ENCODE results near the gene COLGALT1.

The COLGALT1 gene

DNA sequence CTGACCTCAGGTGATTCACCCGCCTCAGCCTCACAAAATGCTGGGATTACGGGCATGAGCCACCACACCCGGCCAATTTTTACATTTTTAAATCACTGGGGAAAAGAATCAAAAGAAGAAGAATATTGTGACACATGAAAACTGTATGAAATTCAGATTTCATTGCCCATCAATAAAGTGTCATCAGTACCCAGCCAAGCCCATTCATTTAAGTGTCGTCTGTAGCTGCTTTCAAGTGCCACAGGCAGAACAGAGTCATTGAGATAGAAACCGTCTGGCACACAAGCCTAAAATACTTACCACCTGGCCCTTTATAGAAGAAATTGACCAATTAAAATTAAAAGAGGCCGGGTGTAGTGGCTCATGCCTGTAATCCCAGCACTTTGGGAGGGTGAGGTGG is 15.3 kb downstream of the COLGALT1 start:
- Histone ChIP-seq H3K4me1 (ENCODE audit: control insufficient read depth in 2 of 2, insufficient read depth in 2 of 2, low read length in 2 of 2) (no peaks in the 10 kb centered on the region), H3K27ac (ENCODE audit: low read depth in 2 of 2, low read length in 2 of 2) (no peak overlapping the region), H3K36me3 (ENCODE audit: control insufficient read depth in 2 of 2, insufficient read depth in 2 of 2, low read length in 2 of 2) (peaks cover 25 to 39% of the 10 kb centered on the region in 2 donors), H3K9ac (ENCODE audit: low read depth in 1 of 2, low read length in 2 of 2) (no peak overlapping the region), H3K9me3 (ENCODE audit: control insufficient read depth in 2 of 2, low read length in 2 of 2) (no peaks in the 10 kb centered on the region), H3K4me3 (ENCODE audit: low read length in 2 of 2) (no peak overlapping the region), H3K27me3 (ENCODE audit: control insufficient read depth in 2 of 2, insufficient read depth in 2 of 2, low read length in 2 of 2) (no peaks in the 10 kb centered on the region)

DNA sequence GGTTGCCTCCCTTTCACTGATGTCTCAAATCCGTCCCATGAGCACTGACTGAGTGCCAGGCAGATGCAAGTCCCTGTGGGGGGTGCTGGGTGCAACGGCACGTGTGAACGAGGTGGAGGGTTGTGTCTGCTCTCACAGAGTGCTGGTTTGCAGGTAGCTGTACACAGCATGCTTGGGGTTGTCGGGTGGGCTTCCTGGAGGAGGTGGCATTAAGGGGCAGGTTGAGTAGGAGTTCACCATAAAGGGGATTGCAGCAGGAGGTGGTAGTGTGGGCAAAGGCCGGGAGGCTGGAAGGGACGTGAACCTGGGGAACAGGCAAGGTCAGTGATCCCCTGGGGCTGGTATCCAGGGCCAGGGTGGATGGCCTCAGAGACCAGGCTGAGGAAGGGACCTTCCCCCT is 17.2 kb downstream of the COLGALT1 start:
- Histone ChIP-seq H3K27ac (ENCODE audit: low read depth in 2 of 2, low read length in 2 of 2) (no peak overlapping the region), H3K36me3 (ENCODE audit: control insufficient read depth in 2 of 2, insufficient read depth in 2 of 2, low read length in 2 of 2) (peaks cover 20 to 34% of the 10 kb centered on the region in 2 donors), H3K4me3 (ENCODE audit: low read length in 2 of 2) (no peak overlapping the region), H3K9ac (ENCODE audit: low read depth in 1 of 2, low read length in 2 of 2) (no peak overlapping the region), H3K9me3 (ENCODE audit: control insufficient read depth in 2 of 2, low read length in 2 of 2) (no peaks in the 10 kb centered on the region), H3K4me1 (ENCODE audit: control insufficient read depth in 2 of 2, insufficient read depth in 2 of 2, low read length in 2 of 2) (no peaks in the 10 kb centered on the region), H3K27me3 (ENCODE audit: control insufficient read depth in 2 of 2, insufficient read depth in 2 of 2, low read length in 2 of 2) (no peaks in the 10 kb centered on the region)

DNA sequence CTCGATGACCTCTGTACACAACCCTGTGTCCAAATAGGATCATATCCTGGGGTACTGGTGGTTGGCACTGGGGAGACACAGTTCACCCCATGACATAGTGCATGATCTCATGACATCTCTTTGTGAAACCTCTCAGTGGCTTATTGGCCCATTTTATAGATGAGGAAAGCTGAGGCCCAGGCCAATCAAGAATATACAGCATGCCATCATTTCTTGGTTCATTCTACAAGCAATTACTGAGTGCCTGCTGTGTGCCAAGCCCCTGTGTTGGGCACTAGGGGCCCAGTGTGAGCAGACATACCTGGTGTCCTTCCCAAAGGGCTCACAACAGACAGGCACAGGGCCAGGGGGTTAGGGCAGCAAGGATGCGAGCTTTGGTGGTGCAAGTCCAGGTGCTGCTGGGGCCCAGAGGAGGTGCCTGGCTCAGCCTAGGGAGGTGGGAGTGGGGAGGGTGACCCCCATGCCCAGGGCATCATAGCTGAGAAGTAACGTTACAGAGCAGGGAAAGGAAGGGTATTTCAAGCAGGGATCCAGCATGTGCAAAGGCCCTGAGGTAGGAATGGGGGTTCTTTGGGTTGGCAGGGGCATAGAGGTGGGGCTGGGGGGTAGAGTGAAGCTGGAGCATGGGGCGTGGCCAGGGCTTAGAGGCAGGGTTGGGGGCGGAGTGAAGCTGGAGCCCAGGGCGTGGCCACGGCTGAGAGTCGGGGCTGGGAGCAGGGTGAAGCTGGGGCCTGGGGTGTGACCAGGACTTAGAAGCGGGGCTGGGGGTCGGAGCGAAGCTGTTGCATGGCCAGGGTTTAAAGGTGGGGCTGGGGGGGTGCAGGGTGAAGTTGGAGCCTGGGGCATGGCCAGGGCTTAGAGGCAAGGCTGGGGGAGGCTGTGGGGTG is 20.7 kb downstream of the COLGALT1 start:
- peaks cover 17 to 38% of the 10 kb centered on the region in 2 donors for H3K36me3 ChIP-seq (ENCODE audit: control insufficient read depth in 2 of 2, insufficient read depth in 2 of 2, low read length in 2 of 2)
- H3K27ac ChIP-seq (ENCODE audit: low read depth in 2 of 2, low read length in 2 of 2) = peak overlapping the region in 1 of 2 donors; percentile 16
- H3K9ac ChIP-seq (ENCODE audit: low read depth in 1 of 2, low read length in 2 of 2) = no peak overlapping the region

DNA sequence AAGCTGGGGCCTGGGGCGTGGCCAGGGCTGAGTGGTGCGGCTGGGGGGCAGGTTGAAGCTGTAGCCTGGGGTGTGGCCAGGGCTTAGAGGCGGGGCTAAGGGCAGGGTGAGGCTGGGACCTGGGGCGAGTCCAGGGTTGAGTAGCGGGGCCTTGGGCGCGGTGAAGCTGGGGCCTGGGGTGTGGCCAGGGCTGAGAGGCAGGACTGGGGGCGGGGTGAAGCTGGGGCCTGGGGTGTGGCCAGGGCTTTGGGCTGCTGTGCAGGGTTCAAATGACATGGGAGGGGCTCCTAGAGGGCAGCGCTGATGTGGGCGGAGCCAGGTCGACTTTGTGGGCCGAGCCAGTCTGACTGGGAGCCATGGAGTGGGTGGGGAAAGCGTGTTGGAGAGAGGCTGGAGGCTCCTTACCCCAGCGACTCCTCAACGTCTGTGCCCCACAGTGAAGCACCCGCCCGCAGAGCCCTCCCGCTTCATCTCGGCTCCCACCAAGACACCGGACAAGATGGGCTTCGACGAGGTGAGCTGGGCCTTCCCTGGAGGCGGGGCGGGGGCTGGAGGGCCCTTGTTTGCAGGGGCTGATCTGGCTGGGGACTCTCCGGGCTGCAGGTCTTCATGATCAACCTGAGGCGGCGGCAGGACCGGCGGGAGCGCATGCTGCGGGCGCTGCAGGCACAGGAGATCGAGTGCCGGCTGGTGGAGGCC is 21.5 kb downstream of the COLGALT1 start:
- H3K9me3 ChIP-seq (ENCODE audit: control insufficient read depth in 2 of 2, low read length in 2 of 2) = no peaks in the 10 kb centered on the region
- H3K27me3 ChIP-seq (ENCODE audit: control insufficient read depth in 2 of 2, insufficient read depth in 2 of 2, low read length in 2 of 2) = no peaks in the 10 kb centered on the region
- H3K36me3 ChIP-seq (ENCODE audit: control insufficient read depth in 2 of 2, insufficient read depth in 2 of 2, low read length in 2 of 2) = peaks cover 23 to 44% of the 10 kb centered on the region in 2 donors
- no peak overlapping the region for H3K9ac ChIP-seq (ENCODE audit: low read depth in 1 of 2, low read length in 2 of 2)
- H3K4me3 ChIP-seq (ENCODE audit: low read length in 2 of 2) = no peak overlapping the region
- H3K27ac ChIP-seq (ENCODE audit: low read depth in 2 of 2, low read length in 2 of 2) = peak overlapping the region in 1 of 2 donors; percentile 16
- H3K4me1 ChIP-seq (ENCODE audit: control insufficient read depth in 2 of 2, insufficient read depth in 2 of 2, low read length in 2 of 2) = peaks cover 5 to 7% of the 10 kb centered on the region in 2 donors

More for the DNA sequence above, 20.7 kb downstream of the COLGALT1 start:
- H3K27me3 ChIP-seq (ENCODE audit: control insufficient read depth in 2 of 2, insufficient read depth in 2 of 2, low read length in 2 of 2) = no peaks in the 10 kb centered on the region
- H3K9me3 ChIP-seq (ENCODE audit: control insufficient read depth in 2 of 2, low read length in 2 of 2) = no peaks in the 10 kb centered on the region
- H3K4me3 ChIP-seq (ENCODE audit: low read length in 2 of 2) = no peak overlapping the region
- H3K4me1 ChIP-seq (ENCODE audit: control insufficient read depth in 2 of 2, insufficient read depth in 2 of 2, low read length in 2 of 2) = peaks cover 5 to 7% of the 10 kb centered on the region in 2 donors

DNA sequence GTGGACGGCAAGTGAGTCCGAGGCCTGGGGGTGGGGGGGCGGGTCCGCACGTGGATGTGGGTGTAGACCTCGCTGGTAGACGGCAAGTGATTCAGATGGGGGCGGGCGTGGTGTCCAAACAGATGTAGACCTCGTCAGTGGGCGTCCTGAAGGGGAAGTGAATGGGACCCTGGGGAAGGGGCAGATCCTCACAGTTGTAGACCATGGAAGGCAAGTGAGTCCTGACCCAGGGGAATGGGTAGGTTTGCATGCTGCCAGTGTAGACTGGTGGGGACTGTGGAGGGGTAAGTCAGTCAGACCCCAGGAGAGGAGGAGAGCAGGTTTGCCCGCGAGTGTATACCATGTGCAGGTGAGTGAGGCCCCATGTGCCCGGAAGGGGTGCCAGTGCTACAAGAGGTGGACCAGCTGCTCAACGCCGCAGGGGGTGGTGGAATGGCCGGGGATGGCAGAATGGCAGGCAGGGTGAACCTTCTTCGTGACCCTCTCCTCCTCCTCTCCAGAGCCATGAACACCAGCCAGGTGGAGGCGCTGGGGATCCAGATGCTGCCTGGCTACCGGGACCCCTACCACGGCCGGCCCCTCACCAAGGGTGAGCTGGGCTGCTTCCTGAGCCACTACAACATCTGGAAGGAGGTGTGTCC is 22.1 kb downstream of the COLGALT1 start:
- Histone ChIP-seq H3K36me3 (ENCODE audit: control insufficient read depth in 2 of 2, insufficient read depth in 2 of 2, low read length in 2 of 2) (peaks cover 18 to 43% of the 10 kb centered on the region in 2 donors), H3K27ac (ENCODE audit: low read depth in 2 of 2, low read length in 2 of 2) (no peak overlapping the region), H3K4me3 (ENCODE audit: low read length in 2 of 2) (no peak overlapping the region), H3K9ac (ENCODE audit: low read depth in 1 of 2, low read length in 2 of 2) (no peak overlapping the region), H3K27me3 (ENCODE audit: control insufficient read depth in 2 of 2, insufficient read depth in 2 of 2, low read length in 2 of 2) (no peaks in the 10 kb centered on the region), H3K4me1 (ENCODE audit: control insufficient read depth in 2 of 2, insufficient read depth in 2 of 2, low read length in 2 of 2) (peaks cover 5 to 7% of the 10 kb centered on the region in 2 donors), H3K9me3 (ENCODE audit: control insufficient read depth in 2 of 2, low read length in 2 of 2) (no peaks in the 10 kb centered on the region)

DNA sequence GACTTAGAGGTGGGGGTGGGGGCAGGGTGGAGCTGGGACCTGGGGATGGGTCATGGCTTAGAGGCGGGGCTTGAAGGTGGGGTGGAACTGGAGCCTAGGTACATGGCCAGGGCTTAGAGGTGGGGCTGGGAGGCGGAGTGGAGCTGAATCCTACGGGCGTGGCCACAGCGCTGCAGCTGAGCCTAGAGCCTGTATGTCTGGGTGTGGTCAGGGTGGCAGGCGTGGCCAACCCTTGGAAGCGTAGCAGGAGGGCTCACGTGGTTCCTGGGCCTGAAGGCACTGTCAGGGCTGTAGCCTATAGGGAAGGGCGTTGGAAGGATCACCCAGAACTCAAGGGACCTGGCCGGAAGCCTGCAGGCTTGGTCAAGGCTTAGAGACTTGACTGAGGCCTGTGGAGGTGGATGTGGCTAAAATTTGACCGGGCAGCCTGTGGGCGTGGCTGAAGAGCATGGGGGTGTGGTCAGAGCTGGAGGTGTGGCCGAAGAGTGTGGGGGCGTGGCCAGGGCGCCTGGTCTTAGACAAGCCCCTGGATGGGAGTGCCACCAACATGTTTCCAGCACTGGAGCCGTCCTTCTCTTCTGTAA is 24.3 kb downstream of the COLGALT1 start:
- peaks cover 15 to 38% of the 10 kb centered on the region in 2 donors for H3K36me3 ChIP-seq (ENCODE audit: control insufficient read depth in 2 of 2, insufficient read depth in 2 of 2, low read length in 2 of 2)
- peak overlapping the region in 1 of 2 donors; percentile 41 for H3K4me3 ChIP-seq (ENCODE audit: low read length in 2 of 2)
- H3K27me3 ChIP-seq (ENCODE audit: control insufficient read depth in 2 of 2, insufficient read depth in 2 of 2, low read length in 2 of 2) = no peaks in the 10 kb centered on the region
- peaks cover 5 to 7% of the 10 kb centered on the region in 2 donors for H3K4me1 ChIP-seq (ENCODE audit: control insufficient read depth in 2 of 2, insufficient read depth in 2 of 2, low read length in 2 of 2)
- H3K9me3 ChIP-seq (ENCODE audit: control insufficient read depth in 2 of 2, low read length in 2 of 2) = no peaks in the 10 kb centered on the region
- H3K27ac ChIP-seq (ENCODE audit: low read depth in 2 of 2, low read length in 2 of 2) = peak overlapping the region; percentile 73 to 78
- no peak overlapping the region for H3K9ac ChIP-seq (ENCODE audit: low read depth in 1 of 2, low read length in 2 of 2)

DNA sequence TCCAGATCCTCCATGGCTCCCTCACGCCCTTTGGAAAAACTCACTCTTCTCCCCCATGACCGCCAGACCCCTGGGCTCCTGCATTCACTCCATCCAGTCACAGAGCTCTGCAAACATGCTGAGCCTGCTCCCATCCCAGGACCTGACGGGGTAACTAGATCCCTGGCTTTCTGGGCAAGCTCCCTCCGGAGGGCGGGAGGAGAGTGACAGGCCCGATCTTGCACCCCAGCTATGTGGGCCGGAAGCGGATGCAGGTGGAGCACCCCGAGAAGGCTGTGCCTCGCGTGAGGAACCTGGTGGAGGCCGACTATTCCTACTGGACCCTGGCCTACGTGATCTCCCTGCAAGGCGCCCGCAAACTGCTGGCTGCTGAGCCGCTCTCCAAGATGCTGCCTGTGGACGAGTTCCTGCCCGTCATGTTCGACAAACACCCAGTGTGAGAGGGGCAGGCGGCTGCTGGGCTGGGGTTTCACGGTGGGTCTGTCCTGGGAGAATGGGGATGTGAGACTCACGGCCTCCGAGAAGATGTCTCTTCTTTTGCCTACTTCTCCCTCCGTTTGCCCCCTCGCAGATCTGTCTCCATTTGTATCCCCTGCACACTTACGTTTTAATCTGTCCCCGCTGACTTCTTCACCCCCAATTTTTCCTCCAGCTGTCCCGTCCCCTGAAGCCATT is 25.2 kb downstream of the COLGALT1 start:
- H3K4me3 ChIP-seq (ENCODE audit: low read length in 2 of 2) = no peak overlapping the region
- peaks cover 5 to 7% of the 10 kb centered on the region in 2 donors for H3K4me1 ChIP-seq (ENCODE audit: control insufficient read depth in 2 of 2, insufficient read depth in 2 of 2, low read length in 2 of 2)
- no peaks in the 10 kb centered on the region for H3K27me3 ChIP-seq (ENCODE audit: control insufficient read depth in 2 of 2, insufficient read depth in 2 of 2, low read length in 2 of 2)
- peaks cover 15 to 36% of the 10 kb centered on the region in 2 donors for H3K36me3 ChIP-seq (ENCODE audit: control insufficient read depth in 2 of 2, insufficient read depth in 2 of 2, low read length in 2 of 2)
- H3K27ac ChIP-seq (ENCODE audit: low read depth in 2 of 2, low read length in 2 of 2) = peak overlapping the region in 1 of 2 donors; percentile 78
- no peak overlapping the region for H3K9ac ChIP-seq (ENCODE audit: low read depth in 1 of 2, low read length in 2 of 2)
- no peaks in the 10 kb centered on the region for H3K9me3 ChIP-seq (ENCODE audit: control insufficient read depth in 2 of 2, low read length in 2 of 2)

DNA sequence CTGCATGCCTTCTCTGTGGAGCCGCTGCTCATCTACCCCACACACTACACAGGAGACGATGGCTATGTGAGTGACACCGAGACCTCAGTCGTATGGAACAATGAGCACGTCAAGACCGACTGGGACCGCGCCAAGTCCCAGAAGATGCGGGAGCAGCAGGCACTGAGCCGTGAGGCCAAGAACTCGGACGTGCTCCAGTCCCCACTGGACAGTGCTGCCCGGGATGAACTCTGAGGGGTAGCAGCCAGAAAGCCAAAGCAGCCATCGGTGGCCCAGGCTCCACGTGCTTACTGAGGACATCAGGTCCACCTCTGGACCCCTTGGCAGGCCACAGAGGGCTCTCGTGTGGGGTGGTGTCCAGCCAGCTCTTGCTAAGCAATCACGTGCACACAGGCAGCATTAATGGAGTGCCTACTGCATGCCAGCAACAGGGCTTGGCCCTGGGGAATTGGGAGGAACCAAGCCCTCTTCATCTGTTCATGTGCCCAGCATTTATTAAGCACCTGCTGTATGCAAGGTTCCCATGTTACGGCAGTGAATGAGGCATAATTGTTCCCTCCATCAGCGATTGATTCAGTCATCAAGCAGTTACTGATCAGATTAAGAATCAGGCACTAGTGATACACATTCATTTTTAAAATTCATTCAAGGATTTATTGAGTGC is 25.9 kb downstream of the COLGALT1 start:
- peaks cover 15 to 31% of the 10 kb centered on the region in 2 donors for H3K36me3 ChIP-seq (ENCODE audit: control insufficient read depth in 2 of 2, insufficient read depth in 2 of 2, low read length in 2 of 2)
- H3K4me3 ChIP-seq (ENCODE audit: low read length in 2 of 2) = no peak overlapping the region
- no peaks in the 10 kb centered on the region for H3K27me3 ChIP-seq (ENCODE audit: control insufficient read depth in 2 of 2, insufficient read depth in 2 of 2, low read length in 2 of 2)
- H3K9me3 ChIP-seq (ENCODE audit: control insufficient read depth in 2 of 2, low read length in 2 of 2) = no peaks in the 10 kb centered on the region
- H3K27ac ChIP-seq (ENCODE audit: low read depth in 2 of 2, low read length in 2 of 2) = no peak overlapping the region
- H3K4me1 ChIP-seq (ENCODE audit: control insufficient read depth in 2 of 2, insufficient read depth in 2 of 2, low read length in 2 of 2) = peaks cover 5 to 7% of the 10 kb centered on the region in 2 donors
- H3K9ac ChIP-seq (ENCODE audit: low read depth in 1 of 2, low read length in 2 of 2) = no peak overlapping the region

DNA sequence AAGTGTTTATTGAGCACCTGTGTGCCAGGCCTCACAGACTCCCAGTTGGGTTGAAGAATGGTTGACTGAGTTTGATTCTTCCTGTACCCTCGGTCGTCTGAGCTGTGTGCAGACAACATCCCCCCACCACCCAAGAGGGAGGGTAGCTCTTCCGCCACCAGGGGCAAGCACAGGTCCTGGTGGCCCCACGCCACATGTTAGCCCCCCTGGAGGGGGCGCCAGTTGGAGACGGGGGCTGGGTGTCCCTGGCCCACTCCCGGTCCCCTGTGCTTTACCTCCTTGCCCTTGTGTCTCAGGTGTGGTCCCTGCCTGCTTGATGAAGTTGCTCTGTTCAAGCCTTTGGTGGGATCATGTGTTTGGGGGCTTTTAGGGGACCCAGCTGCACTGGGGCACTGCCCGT is 27.2 kb downstream of the COLGALT1 start:
- peaks cover 15 to 28% of the 10 kb centered on the region in 2 donors for H3K36me3 ChIP-seq (ENCODE audit: control insufficient read depth in 2 of 2, insufficient read depth in 2 of 2, low read length in 2 of 2)
- H3K27ac ChIP-seq (ENCODE audit: low read depth in 2 of 2, low read length in 2 of 2) = no peak overlapping the region
- H3K4me1 ChIP-seq (ENCODE audit: control insufficient read depth in 2 of 2, insufficient read depth in 2 of 2, low read length in 2 of 2) = peaks cover 5 to 7% of the 10 kb centered on the region in 2 donors
- H3K4me3 ChIP-seq (ENCODE audit: low read length in 2 of 2) = no peak overlapping the region
- no peaks in the 10 kb centered on the region for H3K27me3 ChIP-seq (ENCODE audit: control insufficient read depth in 2 of 2, insufficient read depth in 2 of 2, low read length in 2 of 2)
- H3K9me3 ChIP-seq (ENCODE audit: control insufficient read depth in 2 of 2, low read length in 2 of 2) = no peaks in the 10 kb centered on the region
- no peak overlapping the region for H3K9ac ChIP-seq (ENCODE audit: low read depth in 1 of 2, low read length in 2 of 2)

Measured in mucosa of rectum (tissue), 2 donors.